Neural crest cell (in vitro differentiated cells): ENCODE data around the gene NPIPB2. TPM values are rescaled to one million over a fixed set of nuclear protein-coding genes. Genes with fewer than 3 reads are reported as not detected.
"Not testable (repeated sequence)": the region's sequence is repeated elsewhere in the genome, so short reads cannot be mapped to it uniquely, and the experiment has no call there.

Experiments
- DNase-seq: peaks from one replicate; pipeline ENCODE4 v3.0.0; 2021; ENCODE audit warnings: low read depth, mixed read lengths, low spot score
- H3K27ac Mint-ChIP-seq: one replicate; pipeline ENCODE4 v1.8.0; 2021; ENCODE audit warnings: mild to moderate bottlenecking, mixed read lengths; ENCODE audit not compliant: unreplicated experiment
- H3K27me3 Mint-ChIP-seq: 2 replicates; pipeline ENCODE4 v1.8.0; 2021; ENCODE audit warnings: low read depth, mild to moderate bottlenecking, mixed read lengths
- H3K36me3 Mint-ChIP-seq: 2 replicates; pipeline ENCODE4 v1.8.0; 2021; ENCODE audit warnings: low read depth, mild to moderate bottlenecking, mixed read lengths
- H3K4me1 Mint-ChIP-seq: 2 replicates; pipeline ENCODE4 v1.8.0; 2021; ENCODE audit warnings: mixed read lengths
- H3K4me3 Mint-ChIP-seq: one replicate; pipeline ENCODE4 v1.8.0; 2021; ENCODE audit warnings: mild to moderate bottlenecking, mixed read lengths
- H3K9me3 Mint-ChIP-seq: 2 replicates; pipeline ENCODE4 v1.8.0; 2021; ENCODE audit warnings: mixed read lengths
- total RNA-seq: library from RNA; stranded (reverse); gene quantifications from 2 replicates; pipeline ENCODE4 v1.2.1, GENCODE V29; 2021
- TF ChIP-seq, protein P1 (sequence below): fragments of 200-600 bp; sonication (generic); conservative IDR thresholded peaks from 2 replicates; pipeline ENCODE4 v1.5.0; 2021; ENCODE audit warnings: antibody characterized with exemption, mild to moderate bottlenecking

The NPIPB2 gene
- total RNA-seq, 1 donor from 2014 or later: 10.1 TPM

DNA sequence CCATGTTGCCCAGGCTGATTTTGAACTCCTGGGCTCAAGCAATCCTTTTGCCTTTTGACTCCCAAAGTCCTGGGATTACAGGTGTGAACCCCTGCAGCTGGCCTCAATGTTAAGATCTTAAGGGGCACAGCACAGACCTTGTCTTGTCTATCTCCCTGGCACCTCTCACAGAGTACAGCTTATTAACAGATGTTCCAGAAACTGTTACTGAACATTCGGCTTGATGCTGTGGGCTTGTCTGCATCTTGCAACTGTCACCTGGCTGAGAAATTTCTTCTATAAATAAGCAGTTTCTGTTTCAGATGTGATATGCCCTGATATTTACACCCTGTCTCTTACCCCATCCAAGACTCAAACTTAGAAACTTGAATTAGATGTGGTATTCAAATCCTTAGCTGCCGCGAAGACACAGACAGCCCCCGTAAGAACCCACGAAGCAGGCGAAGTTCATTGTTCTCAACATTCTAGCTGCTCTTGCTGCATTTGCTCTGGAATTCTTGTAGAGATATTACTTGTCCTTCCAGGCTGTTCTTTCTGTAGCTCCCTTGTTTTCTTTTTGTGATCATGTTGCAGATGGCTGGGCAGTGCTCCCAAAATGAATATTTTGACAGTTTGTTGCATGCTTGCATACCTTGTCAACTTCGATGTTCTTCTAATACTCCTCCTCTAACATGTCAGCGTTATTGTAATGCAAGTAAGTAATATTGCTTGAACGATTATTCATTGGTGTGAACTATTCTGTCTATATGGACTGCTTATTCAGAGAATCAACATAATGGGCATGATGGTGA, 23.1 kb upstream of the NPIPB2 start, which contains the start of gene TNFRSF17:
TNFRSF17 (plus strand) TSS at position 450 of the 791 bp plus-strand sequence; CDS start at position 565, 115 bp downstream.
- Mint-ChIP-seq H3K27me3 (no peaks in the 10 kb centered on the region), H3K27ac (no peak within 1 kb of the TSS), H3K4me1 (no peaks in the 10 kb centered on the region), H3K36me3 (no peaks in the 10 kb centered on the region), H3K4me3 (no peak within 1 kb of the TSS), H3K9me3 (no peaks in the 10 kb centered on the region)
- TF ChIP-seq, protein P1, sequence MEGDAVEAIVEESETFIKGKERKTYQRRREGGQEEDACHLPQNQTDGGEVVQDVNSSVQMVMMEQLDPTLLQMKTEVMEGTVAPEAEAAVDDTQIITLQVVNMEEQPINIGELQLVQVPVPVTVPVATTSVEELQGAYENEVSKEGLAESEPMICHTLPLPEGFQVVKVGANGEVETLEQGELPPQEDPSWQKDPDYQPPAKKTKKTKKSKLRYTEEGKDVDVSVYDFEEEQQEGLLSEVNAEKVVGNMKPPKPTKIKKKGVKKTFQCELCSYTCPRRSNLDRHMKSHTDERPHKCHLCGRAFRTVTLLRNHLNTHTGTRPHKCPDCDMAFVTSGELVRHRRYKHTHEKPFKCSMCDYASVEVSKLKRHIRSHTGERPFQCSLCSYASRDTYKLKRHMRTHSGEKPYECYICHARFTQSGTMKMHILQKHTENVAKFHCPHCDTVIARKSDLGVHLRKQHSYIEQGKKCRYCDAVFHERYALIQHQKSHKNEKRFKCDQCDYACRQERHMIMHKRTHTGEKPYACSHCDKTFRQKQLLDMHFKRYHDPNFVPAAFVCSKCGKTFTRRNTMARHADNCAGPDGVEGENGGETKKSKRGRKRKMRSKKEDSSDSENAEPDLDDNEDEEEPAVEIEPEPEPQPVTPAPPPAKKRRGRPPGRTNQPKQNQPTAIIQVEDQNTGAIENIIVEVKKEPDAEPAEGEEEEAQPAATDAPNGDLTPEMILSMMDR: no peak
- DNase-seq: no peak

DNA sequence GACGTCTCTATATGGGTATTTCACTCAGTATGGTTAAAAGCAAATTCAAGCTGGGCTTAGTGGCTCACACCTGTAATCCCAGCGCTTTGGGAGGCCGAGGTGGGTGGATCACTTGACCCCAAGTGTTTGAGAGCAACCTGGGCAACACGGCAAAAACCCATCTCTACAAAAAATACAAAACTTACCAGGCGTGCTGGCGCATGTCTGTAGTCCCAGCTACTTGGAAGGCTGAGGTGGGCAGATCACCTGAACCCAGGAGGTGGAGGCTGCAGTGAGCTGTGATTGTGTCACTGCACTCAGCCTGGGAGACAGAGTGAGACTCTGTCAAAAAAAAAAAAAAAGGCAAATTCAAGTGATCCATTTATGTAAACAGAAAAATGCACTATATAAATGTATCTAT, 21.9 kb upstream of the NPIPB2 start:
- no peaks in the 10 kb centered on the region for H3K4me1 Mint-ChIP-seq

DNA sequence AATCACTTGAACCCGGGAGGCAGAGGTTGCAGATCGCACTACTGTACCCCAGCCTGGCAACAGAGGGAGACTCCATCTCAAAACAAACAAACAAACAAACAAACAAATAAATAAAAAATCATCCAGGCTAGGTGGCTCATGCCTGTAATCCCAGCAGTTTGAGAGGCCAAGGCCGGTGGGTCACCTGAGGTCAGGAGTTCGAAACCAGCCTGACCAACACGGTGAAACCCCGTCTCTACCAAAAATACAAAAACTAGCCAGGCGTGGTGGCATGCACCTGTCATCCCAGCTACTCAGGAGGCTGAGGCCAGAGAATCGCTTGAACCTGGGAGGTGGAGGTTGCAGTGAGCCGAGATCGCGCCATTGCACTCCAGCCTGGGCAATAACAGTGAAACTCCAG, 21.1 kb upstream of the NPIPB2 start:
- not testable (repeated sequence) for H3K9me3 Mint-ChIP-seq, H3K4me3 Mint-ChIP-seq, DNase-seq, H3K4me1 Mint-ChIP-seq, H3K36me3 Mint-ChIP-seq, H3K27me3 Mint-ChIP-seq, H3K27ac Mint-ChIP-seq

More for the DNA sequence above, 21.9 kb upstream of the NPIPB2 start:
- no peak overlapping the region for H3K4me3 Mint-ChIP-seq
- no peaks in the 10 kb centered on the region for H3K27me3 Mint-ChIP-seq
- no peak for DNase-seq
- no peaks in the 10 kb centered on the region for H3K36me3 Mint-ChIP-seq
- TF ChIP-seq, protein P1: no peak
- no peaks in the 10 kb centered on the region for H3K9me3 Mint-ChIP-seq
- no peak overlapping the region for H3K27ac Mint-ChIP-seq

DNA sequence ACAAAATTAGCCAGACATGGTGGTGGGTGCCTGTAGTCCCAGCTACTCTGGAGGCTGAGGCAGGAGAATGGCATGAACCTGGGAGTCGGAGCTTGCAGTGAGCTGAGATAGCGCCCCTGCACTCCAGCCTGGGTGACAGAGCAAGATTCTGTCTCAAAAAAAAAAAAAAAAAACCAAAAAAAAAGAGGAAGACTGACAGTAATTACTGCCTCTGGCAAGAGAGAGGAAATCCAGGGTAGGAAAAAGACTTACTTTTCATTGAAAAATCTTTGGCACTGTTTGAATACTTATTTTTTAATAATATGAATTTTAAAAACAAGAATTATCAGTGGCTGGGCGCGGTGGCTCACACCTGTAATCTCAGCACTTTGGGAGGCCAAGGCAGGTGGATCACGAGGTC, 20.6 kb upstream of the NPIPB2 start:
- H3K36me3 Mint-ChIP-seq, H3K27ac Mint-ChIP-seq, DNase-seq, H3K4me3 Mint-ChIP-seq, H3K4me1 Mint-ChIP-seq, H3K9me3 Mint-ChIP-seq, H3K27me3 Mint-ChIP-seq: not testable (repeated sequence)

DNA sequence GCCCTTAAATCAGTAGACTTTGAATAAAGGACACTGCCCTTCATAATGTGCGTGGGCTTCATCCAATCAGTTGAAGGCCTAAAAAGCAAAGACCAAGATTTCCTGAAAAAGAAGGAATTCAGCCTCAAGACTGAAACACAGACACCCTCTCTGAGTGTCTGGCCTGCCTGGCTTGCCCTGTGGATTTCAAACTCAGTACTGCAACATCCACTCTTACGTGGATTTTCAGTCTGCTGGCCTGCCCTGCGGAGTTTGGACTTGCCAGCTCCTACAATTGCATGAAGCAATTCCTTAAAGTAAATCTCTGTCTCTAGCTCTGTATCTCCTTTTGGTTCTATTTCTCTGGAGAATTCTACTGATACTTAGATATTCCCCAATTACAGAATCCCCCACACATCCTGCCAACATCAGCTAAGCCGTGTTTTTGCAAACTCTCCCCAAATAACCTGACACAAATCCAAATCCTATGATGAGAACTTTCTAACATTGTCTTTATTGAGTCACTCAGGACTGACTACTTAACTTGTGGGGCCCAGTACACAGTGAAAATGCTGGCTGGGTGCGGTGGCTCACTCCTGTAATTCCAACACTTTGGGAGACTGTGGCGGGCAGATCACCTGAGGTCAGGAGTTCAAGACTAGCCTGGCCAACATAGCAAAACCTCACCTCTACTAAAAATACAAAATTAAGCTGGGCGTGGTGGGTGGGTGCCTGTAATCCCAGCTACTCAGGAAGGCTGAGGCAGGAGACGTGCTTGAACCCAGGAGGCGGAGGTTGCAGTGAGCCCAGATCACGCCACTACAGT, 15.9 kb upstream of the NPIPB2 start:
- Mint-ChIP-seq H3K27ac (no peak overlapping the region), H3K9me3 (no peaks in the 10 kb centered on the region)

DNA sequence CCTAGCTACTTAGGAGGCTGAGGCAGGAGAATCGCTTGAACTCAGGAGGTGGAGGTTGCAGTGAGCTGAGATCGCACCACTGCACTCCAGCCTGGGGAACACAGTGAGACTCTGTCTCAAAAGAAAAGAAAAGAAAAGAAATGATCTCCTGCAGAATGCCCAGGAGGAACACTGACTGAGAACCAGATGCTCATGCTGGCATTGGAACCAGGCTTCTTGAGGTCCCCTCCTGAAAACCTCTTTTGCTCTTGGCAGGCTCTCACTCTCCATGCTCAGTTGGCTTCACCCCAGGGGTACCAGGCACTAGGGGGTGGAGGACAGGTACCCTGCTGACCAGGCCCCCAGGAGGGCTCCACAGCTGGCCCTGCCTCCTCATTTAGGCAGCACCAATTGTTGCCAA, 14.7 kb upstream of the NPIPB2 start:
- H3K4me3 Mint-ChIP-seq: no peak overlapping the region
- no peak for DNase-seq
- no peaks in the 10 kb centered on the region for H3K27me3 Mint-ChIP-seq
- H3K27ac Mint-ChIP-seq: no peak overlapping the region
- no peaks in the 10 kb centered on the region for H3K36me3 Mint-ChIP-seq
- H3K9me3 Mint-ChIP-seq: no peaks in the 10 kb centered on the region
- TF ChIP-seq, protein P1: no peak
- no peaks in the 10 kb centered on the region for H3K4me1 Mint-ChIP-seq

More for the DNA sequence above, 15.9 kb upstream of the NPIPB2 start:
- DNase-seq: no peak
- H3K27me3 Mint-ChIP-seq: no peaks in the 10 kb centered on the region
- no peak overlapping the region for H3K4me3 Mint-ChIP-seq
- H3K4me1 Mint-ChIP-seq: no peaks in the 10 kb centered on the region
- TF ChIP-seq, protein P1: no peak
- H3K36me3 Mint-ChIP-seq: no peaks in the 10 kb centered on the region
